Measurements from ENCODE around the gene LRRC55. TPM values are rescaled to one million over a fixed set of nuclear protein-coding genes. Genes with fewer than 3 reads are reported as not detected.
A peak's percentile ranks its signal among the peaks of the same experiment; 100 is the strongest.

Gene LRRC55
- total RNA-seq, 1 donor from 2014 or later, result 0.16 TPM

DNA sequence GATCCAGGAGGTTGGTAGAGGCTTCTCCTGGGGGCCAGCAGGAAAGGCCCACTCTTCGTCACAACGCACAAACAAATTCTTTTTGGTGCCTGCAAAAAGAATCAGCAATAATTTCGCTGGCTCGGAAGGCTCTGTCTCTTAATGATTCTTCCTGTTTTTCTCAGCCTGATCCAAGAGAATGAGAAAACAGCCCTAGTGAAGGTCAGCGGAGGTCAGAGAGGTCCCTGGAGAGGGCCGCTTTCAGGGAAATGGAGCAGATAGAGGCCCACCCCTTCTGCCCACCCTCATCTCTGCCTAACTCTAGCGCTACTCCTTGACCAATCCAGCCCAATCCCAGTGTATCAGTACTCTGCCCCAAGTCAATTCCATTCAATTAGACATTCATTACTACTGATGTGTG lies 19.2 kb downstream of the LRRC55 start:
- no peak overlapping the region for H3K4me3 ChIP-seq
- H3K27me3 ChIP-seq (ENCODE audit: low read depth), result peaks cover 4% of the 10 kb centered on the region
- intact Hi-C loops (cut with micrococcal nuclease), result no loop called here
- H3K27ac ChIP-seq (replicated peaks), result peak overlapping the region; percentile 85
- no peaks in the 10 kb centered on the region for H3K36me3 ChIP-seq
- H3K9me3 ChIP-seq (replicated peaks), result no peaks in the 10 kb centered on the region
- H3K4me1 ChIP-seq, result peaks cover 82% of the 10 kb centered on the region
- TF ChIP-seq CTCF (IDR thresholded peaks at IDR 0.05; ENCODE audit: borderline replicate concordance), result no peak
- DNase-seq, result peak; percentile 79

- no peak for TF ChIP-seq CTCF (IDR thresholded peaks at IDR 0.05; ENCODE audit: borderline replicate concordance)
- Histone ChIP-seq H3K9me3 (replicated peaks) (no peaks in the 10 kb centered on the region), H3K27ac (replicated peaks) (peak overlapping the region; percentile 85), H3K4me3 (no peak overlapping the region), H3K27me3 (ENCODE audit: low read depth) (peaks cover 4% of the 10 kb centered on the region), H3K4me1 (peaks cover 81% of the 10 kb centered on the region), H3K36me3 (no peaks in the 10 kb centered on the region)
- intact Hi-C loops (cut with micrococcal nuclease), result no loop called here
- DNase-seq, result peak; percentile 54
Observed at GRCh38 chr11:57202281-57202680, 20.5 kb downstream of the LRRC55 start.

DNA sequence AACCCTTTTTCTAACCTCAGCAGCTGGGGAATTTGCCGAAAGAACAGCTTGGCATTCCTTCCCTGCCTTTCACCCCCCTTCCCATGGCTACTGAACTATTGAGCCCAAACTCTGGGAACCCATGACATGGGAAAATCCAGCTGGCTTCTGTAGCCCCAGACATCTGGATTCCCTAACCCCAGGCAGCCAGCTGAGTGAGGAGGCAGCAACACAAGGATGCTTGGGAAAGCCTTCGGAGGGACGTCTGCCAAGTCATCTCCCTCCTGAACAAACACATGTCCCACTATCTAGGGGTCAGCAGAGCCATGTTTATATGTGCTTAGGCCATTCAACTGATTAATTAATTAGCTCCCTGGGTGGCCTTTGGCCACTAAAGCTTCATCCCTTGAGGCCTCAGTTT lies 21.6 kb downstream of the LRRC55 start:
- Histone ChIP-seq H3K27me3 (ENCODE audit: low read depth) (peaks cover 4% of the 10 kb centered on the region), H3K27ac (replicated peaks) (peak overlapping the region; percentile 85), H3K36me3 (no peaks in the 10 kb centered on the region), H3K4me1 (peaks cover 84% of the 10 kb centered on the region), H3K9me3 (replicated peaks) (no peaks in the 10 kb centered on the region), H3K4me3 (no peak overlapping the region)
- no peak for TF ChIP-seq CTCF (IDR thresholded peaks at IDR 0.05; ENCODE audit: borderline replicate concordance)
- intact Hi-C loops (cut with micrococcal nuclease), result no loop called here
- peak; percentile 85 for DNase-seq

DNA sequence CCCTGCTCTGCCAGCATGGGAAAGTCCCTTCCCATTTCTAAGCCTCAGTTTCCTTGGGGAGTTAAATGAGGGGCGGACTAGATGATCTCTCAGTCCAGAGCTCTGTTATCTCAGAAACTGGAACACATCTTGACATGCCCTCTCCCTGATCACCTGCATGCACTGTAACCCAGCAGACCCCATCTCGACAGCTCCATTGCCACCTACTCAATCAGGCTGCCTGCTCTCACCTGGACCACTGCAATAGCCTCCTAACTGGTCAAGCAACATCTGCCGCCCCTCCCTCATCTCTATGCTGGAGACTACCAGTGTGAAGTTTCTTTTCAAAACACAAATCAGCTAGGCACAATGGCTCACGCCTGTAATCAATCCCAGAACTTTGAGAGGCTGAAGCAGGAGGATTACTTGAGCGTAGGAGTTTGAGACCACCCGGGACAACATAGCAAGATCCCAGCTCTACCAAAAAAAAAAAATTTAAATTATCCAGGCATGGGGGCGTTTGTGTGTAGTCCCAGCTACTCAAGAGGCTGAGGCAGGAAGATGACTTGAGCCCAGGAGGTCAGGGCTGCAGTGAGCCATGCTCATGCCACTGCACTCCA lies 22.2 kb downstream of the LRRC55 start:
- Histone ChIP-seq H3K9me3 (replicated peaks) (no peaks in the 10 kb centered on the region), H3K4me3 (no peak overlapping the region), H3K36me3 (no peaks in the 10 kb centered on the region), H3K4me1 (peaks cover 84% of the 10 kb centered on the region), H3K27ac (replicated peaks) (peak overlapping the region; percentile 85), H3K27me3 (ENCODE audit: low read depth) (peaks cover 4% of the 10 kb centered on the region)
- intact Hi-C loops (cut with micrococcal nuclease), result no loop called here
- TF ChIP-seq CTCF (IDR thresholded peaks at IDR 0.05; ENCODE audit: borderline replicate concordance), result no peak
- no peak for DNase-seq

DNA sequence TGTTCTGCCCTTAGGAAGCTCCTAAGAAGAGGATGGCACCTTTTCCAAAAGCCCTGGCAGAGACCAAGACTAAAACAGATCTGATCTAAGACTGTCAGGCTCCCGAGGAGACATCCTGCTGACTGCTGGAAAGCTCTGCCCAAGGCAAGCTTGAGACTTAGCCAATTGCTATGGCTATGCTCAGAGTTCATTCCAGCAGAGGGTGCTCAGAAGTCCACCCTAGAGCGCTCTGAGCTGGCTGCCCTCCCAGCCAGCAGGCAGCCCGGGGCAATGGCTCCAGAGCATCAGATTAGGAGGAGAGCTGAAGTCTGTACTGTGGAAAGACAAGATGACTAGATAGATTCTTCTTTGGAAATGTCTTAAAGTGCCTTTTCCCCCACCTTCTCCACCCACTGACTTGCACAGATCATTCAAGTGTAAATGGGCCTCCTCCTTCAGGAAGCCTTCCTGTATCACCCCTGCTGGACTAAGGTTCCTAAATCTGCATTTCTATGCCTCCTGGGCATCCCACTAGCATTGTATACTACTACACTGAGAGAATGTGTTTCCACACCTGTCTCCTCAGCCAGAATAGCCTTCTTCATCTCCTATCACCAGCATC lies 23.4 kb downstream of the LRRC55 start:
- Histone ChIP-seq H3K27me3 (ENCODE audit: low read depth) (peaks cover 4% of the 10 kb centered on the region), H3K36me3 (no peaks in the 10 kb centered on the region), H3K27ac (replicated peaks) (peak overlapping the region; percentile 85), H3K4me1 (peaks cover 78% of the 10 kb centered on the region), H3K9me3 (replicated peaks) (no peaks in the 10 kb centered on the region), H3K4me3 (no peak overlapping the region)
- intact Hi-C loops (cut with micrococcal nuclease), result no loop called here
- DNase-seq, result no peak
- TF ChIP-seq CTCF (IDR thresholded peaks at IDR 0.05; ENCODE audit: borderline replicate concordance), result peak; percentile 34

Data from left ventricle myocardium inferior (tissue), 1 donor.